ENCODE measurements around the gene CCDC91. TPM values are rescaled to one million over a fixed set of nuclear protein-coding genes. Genes with fewer than 3 reads are reported as not detected.

Gene CCDC91
- total and polyA plus RNA-seq, 3 donors from 2014 or later, result 60.6 to 226 (median 92.1) TPM

DNA sequence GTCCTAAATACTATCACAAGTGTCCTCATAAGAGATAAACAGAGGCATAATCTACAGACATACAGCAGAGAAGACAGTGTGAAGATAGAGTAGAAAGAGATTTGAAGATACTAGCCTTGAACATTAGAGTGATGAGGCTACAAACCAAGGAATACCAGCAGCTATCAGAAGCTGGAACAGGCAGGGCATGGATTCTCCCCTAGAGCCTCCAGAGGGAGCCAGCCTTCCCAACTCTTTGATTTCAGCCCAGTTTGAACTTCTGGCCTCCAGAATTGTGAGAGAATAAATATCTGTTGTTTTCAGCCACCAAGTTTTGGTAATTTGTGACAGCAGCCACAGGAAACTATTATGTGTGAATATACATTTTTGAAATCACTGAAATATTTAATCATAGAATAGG is 47.2 kb downstream of the CCDC91 start:
- H3K9me3 ChIP-seq, result no peaks in the 10 kb centered on the region
- H3K27me3 ChIP-seq, result no peaks in the 10 kb centered on the region
- TF ChIP-seq, protein P1, sequence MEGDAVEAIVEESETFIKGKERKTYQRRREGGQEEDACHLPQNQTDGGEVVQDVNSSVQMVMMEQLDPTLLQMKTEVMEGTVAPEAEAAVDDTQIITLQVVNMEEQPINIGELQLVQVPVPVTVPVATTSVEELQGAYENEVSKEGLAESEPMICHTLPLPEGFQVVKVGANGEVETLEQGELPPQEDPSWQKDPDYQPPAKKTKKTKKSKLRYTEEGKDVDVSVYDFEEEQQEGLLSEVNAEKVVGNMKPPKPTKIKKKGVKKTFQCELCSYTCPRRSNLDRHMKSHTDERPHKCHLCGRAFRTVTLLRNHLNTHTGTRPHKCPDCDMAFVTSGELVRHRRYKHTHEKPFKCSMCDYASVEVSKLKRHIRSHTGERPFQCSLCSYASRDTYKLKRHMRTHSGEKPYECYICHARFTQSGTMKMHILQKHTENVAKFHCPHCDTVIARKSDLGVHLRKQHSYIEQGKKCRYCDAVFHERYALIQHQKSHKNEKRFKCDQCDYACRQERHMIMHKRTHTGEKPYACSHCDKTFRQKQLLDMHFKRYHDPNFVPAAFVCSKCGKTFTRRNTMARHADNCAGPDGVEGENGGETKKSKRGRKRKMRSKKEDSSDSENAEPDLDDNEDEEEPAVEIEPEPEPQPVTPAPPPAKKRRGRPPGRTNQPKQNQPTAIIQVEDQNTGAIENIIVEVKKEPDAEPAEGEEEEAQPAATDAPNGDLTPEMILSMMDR (IDR thresholded peaks at IDR 0.05), result no peak
- TF ChIP-seq POLR2A (IDR thresholded peaks at IDR 0.05), result no peak
- no peaks in the 10 kb centered on the region for H3K4me1 ChIP-seq
- no peak overlapping the region for H3K4me3 ChIP-seq
- intact Hi-C loops (cut with DNase I; ENCODE audit: low total_unique reads), result no loop called here
- H3K36me3 ChIP-seq (ENCODE audit: low read depth, missing control alignments), result no peaks in the 10 kb centered on the region
- no peak for DNase-seq
- H3K27ac ChIP-seq, result no peak overlapping the region

DNA sequence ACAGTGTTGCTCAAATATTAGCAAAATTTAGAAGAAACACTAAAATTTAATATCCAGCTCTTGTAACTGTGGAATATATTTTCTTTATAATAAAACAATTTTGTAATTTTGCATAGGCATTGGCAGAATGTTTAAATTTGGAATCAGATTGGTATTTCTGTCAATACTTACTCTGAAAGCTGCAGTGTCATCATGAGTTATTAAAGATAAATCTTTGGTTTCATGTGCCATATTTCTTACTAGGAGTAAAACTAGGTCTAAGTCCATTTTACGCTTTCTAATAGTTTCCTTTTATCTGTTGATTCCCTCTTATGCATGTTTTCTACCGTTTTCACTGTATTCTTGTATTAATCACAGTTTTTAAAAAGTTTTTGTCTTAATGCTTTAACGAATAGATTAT is 49.7 kb downstream of the CCDC91 start:
- no peaks in the 10 kb centered on the region for H3K27me3 ChIP-seq
- H3K9me3 ChIP-seq, result no peaks in the 10 kb centered on the region
- H3K4me3 ChIP-seq, result no peak overlapping the region
- no peak overlapping the region for H3K27ac ChIP-seq
- WGBS, 2 donors, result 93 to 95% methylated on average over 3 of the region's 3 CpGs
- TF ChIP-seq POLR2A (IDR thresholded peaks at IDR 0.05), result no peak
- TF ChIP-seq, protein P1 (IDR thresholded peaks at IDR 0.05), result no peak
- intact Hi-C loops (cut with DNase I; ENCODE audit: low total_unique reads), result no loop called here
- H3K4me1 ChIP-seq, result no peaks in the 10 kb centered on the region
- no peaks in the 10 kb centered on the region for H3K36me3 ChIP-seq (ENCODE audit: low read depth, missing control alignments)
- DNase-seq, result no peak

DNA sequence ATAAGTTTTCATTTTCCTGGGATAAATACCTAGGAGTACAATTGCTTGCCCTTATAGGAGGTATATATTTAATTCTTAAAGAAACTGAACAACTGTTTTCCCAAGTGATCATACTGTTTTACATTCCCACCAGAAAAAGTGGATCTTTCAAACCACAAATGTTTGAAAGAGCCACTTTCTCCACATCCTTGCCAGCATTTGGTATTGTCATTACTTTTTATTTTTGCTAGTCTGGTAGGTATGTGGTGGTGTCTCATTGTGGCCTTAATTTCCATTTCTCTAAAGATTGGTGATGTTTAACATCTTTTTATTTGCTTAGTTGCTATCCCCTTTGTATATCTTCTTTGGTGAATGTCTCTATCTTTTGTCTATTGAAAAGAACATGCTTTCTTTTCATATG is 50.6 kb downstream of the CCDC91 start:
- no peaks in the 10 kb centered on the region for H3K9me3 ChIP-seq
- no peaks in the 10 kb centered on the region for H3K27me3 ChIP-seq
- H3K27ac ChIP-seq, result no peak overlapping the region
- intact Hi-C loops (cut with DNase I; ENCODE audit: low total_unique reads), result no loop called here
- TF ChIP-seq, protein P1 (IDR thresholded peaks at IDR 0.05), result no peak
- no peak for TF ChIP-seq POLR2A (IDR thresholded peaks at IDR 0.05)
- no peak overlapping the region for H3K4me3 ChIP-seq
- no peaks in the 10 kb centered on the region for H3K36me3 ChIP-seq (ENCODE audit: low read depth, missing control alignments)
- no peaks in the 10 kb centered on the region for H3K4me1 ChIP-seq
- DNase-seq, result no peak

DNA sequence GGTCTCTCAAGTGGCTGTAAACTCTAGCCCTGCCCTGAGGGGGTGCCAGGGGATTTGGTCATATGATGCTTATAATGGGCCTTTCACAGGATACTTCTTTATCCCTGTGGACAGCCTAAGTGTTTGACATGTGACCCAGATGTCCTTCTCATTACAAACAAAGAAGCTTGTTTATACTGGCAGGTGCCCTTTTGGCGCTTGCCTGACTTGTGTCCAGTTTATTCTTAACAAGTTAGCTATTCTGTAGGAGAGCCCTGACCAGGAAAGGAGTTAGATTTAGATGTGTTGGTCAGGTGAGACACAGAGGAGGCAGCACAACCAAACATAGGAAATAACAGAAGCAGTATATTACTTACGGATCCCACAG is 51.9 kb downstream of the CCDC91 start:
- DNase-seq, result no peak
- Histone ChIP-seq H3K9me3 (no peaks in the 10 kb centered on the region), H3K36me3 (ENCODE audit: low read depth, missing control alignments) (no peaks in the 10 kb centered on the region), H3K4me3 (no peak overlapping the region), H3K4me1 (no peaks in the 10 kb centered on the region), H3K27me3 (no peaks in the 10 kb centered on the region), H3K27ac (no peak overlapping the region)
- TF ChIP-seq, protein P1 (IDR thresholded peaks at IDR 0.05), result no peak
- no peak for TF ChIP-seq POLR2A (IDR thresholded peaks at IDR 0.05)
- intact Hi-C loops (cut with DNase I; ENCODE audit: low total_unique reads), result no loop called here
- 81 to 84% methylated on average over 2 of the region's 2 CpGs for WGBS, 2 donors

DNA sequence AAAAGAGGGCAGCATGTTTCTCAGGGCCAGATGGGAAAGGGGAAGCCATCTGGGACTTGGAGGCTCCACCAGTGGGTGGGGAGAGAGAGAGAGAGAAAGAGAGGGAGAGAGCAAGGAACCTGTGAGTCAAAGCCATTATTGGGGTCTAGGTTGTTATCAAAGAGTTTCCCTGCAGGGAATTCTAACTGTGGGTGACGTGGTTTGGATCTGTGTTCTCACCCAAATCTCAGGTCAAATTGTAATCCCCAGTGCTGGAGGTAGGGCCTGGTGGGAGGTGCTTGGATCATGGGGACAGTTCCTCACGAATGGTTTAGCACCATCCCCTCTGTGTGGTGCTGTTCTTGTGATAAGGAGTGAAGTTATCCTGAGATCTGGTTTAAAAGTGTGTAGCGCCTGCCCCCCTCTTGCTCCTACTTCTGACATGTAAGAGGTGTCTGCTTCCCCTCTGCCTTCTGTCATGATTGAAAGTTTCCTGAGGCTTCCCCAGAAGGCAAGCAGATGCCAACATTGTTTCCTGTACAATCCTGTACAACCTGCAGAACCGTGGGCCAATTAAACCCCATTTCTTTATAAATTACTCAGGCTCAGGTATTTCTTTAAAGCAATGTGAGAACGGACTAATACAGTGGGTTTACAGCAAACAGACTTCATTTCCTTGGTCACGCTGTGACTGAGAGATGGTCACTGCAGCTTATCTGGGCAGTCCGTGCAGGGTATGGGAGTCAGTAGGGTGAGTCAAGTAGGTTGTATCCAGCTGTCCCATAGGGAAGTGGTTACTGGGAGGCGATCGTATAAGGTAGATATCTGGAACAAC is 52.4 kb downstream of the CCDC91 start:
- no peak overlapping the region for H3K4me3 ChIP-seq
- WGBS, 2 donors, result 89 to 92% methylated on average over 8 to 9 of the region's 9 CpGs
- no peaks in the 10 kb centered on the region for H3K27me3 ChIP-seq
- TF ChIP-seq, protein P1 (IDR thresholded peaks at IDR 0.05), result no peak
- no peak overlapping the region for H3K27ac ChIP-seq
- H3K9me3 ChIP-seq, result no peaks in the 10 kb centered on the region
- H3K36me3 ChIP-seq (ENCODE audit: low read depth, missing control alignments), result no peaks in the 10 kb centered on the region
- intact Hi-C loops (cut with DNase I; ENCODE audit: low total_unique reads), result no loop called here
- DNase-seq, result no peak
- no peaks in the 10 kb centered on the region for H3K4me1 ChIP-seq
